ENCODE data around the gene COQ10A.

COQ10A gene

GRCh38 chr12:56236985-56237384 is 29.8 kb upstream of the COQ10A start:
- no peak overlapping the region for H3K4me2 ChIP-seq (ENCODE audit: low read length)
- no peaks in the 10 kb centered on the region for H3F3A ChIP-seq (ENCODE audit: insufficient read depth, low read length)
- no peaks in the 10 kb centered on the region for H3K9me3 ChIP-seq (ENCODE audit: low read length)
- TF ChIP-seq EZH2 (IDR thresholded peaks at IDR 0.05; ENCODE audit: borderline replicate concordance, low read length) (no peak), CTCF (IDR thresholded peaks at IDR 0.05; ENCODE audit: low read length) (no peak)
- no peaks in the 10 kb centered on the region for H3K27me3 ChIP-seq (ENCODE audit: insufficient read depth, low read length)
- H2AFZ ChIP-seq (ENCODE audit: low read length), result no peak overlapping the region
- peaks cover 25% of the 10 kb centered on the region for H3K36me3 ChIP-seq (ENCODE audit: insufficient read depth, low read length)
- no peak overlapping the region for H3K9ac ChIP-seq (ENCODE audit: low read length)
- H4K20me1 ChIP-seq (ENCODE audit: insufficient read depth, low read length), result no peaks in the 10 kb centered on the region
- H3K4me1 ChIP-seq (ENCODE audit: insufficient read depth, low read length, severe bottlenecking), result no peaks in the 10 kb centered on the region
- no peaks in the 10 kb centered on the region for H3K79me2 ChIP-seq (ENCODE audit: insufficient read depth, low read length)
- no peak overlapping the region for H3K27ac ChIP-seq (ENCODE audit: low read depth, low read length, poor library complexity, severe bottlenecking)
- H3K9me2 ChIP-seq (ENCODE audit: low read depth, low read length), result no peaks in the 10 kb centered on the region
- H3K4me3 ChIP-seq (ENCODE audit: low read depth, low read length, poor library complexity, severe bottlenecking), result no peak overlapping the region

- H3F3A ChIP-seq (ENCODE audit: insufficient read depth, low read length), result no peaks in the 10 kb centered on the region
- H2AFZ ChIP-seq (ENCODE audit: low read length), result no peak overlapping the region
- no peaks in the 10 kb centered on the region for H3K27me3 ChIP-seq (ENCODE audit: insufficient read depth, low read length)
- H4K20me1 ChIP-seq (ENCODE audit: insufficient read depth, low read length), result no peaks in the 10 kb centered on the region
- peaks cover 30% of the 10 kb centered on the region for H3K36me3 ChIP-seq (ENCODE audit: insufficient read depth, low read length)
- no peak overlapping the region for H3K27ac ChIP-seq (ENCODE audit: low read depth, low read length, poor library complexity, severe bottlenecking)
- no peaks in the 10 kb centered on the region for H3K9me2 ChIP-seq (ENCODE audit: low read depth, low read length)
- no peak overlapping the region for H3K4me3 ChIP-seq (ENCODE audit: low read depth, low read length, poor library complexity, severe bottlenecking)
- no peak for TF ChIP-seq CTCF (IDR thresholded peaks at IDR 0.05; ENCODE audit: low read length)
- no peaks in the 10 kb centered on the region for H3K9me3 ChIP-seq (ENCODE audit: low read length)
- H3K4me2 ChIP-seq (ENCODE audit: low read length), result no peak overlapping the region
- H3K79me2 ChIP-seq (ENCODE audit: insufficient read depth, low read length), result no peaks in the 10 kb centered on the region
- H3K9ac ChIP-seq (ENCODE audit: low read length), result no peak overlapping the region
- H3K4me1 ChIP-seq (ENCODE audit: insufficient read depth, low read length, severe bottlenecking), result peaks cover 3% of the 10 kb centered on the region
Measured at GRCh38 chr12:56237552-56237951, 29.2 kb upstream of the COQ10A start.

- Histone ChIP-seq H3K9ac (ENCODE audit: low read length) (no peak overlapping the region), H3K27ac (ENCODE audit: low read depth, low read length, poor library complexity, severe bottlenecking) (no peak overlapping the region), H3K27me3 (ENCODE audit: insufficient read depth, low read length) (no peaks in the 10 kb centered on the region), H2AFZ (ENCODE audit: low read length) (no peak overlapping the region), H3K9me2 (ENCODE audit: low read depth, low read length) (no peaks in the 10 kb centered on the region), H3K36me3 (ENCODE audit: insufficient read depth, low read length) (peaks cover 68% of the 10 kb centered on the region), H4K20me1 (ENCODE audit: insufficient read depth, low read length) (no peaks in the 10 kb centered on the region), H3K4me2 (ENCODE audit: low read length) (no peak overlapping the region), H3K79me2 (ENCODE audit: insufficient read depth, low read length) (no peaks in the 10 kb centered on the region), H3F3A (ENCODE audit: insufficient read depth, low read length) (no peaks in the 10 kb centered on the region), H3K4me1 (ENCODE audit: insufficient read depth, low read length, severe bottlenecking) (peaks cover 6% of the 10 kb centered on the region), H3K4me3 (ENCODE audit: low read depth, low read length, poor library complexity, severe bottlenecking) (no peak overlapping the region), H3K9me3 (ENCODE audit: low read length) (no peaks in the 10 kb centered on the region)
- TF ChIP-seq EZH2 (IDR thresholded peaks at IDR 0.05; ENCODE audit: borderline replicate concordance, low read length) (no peak), CTCF (IDR thresholded peaks at IDR 0.05; ENCODE audit: low read length) (no peak)
Measured at GRCh38 chr12:56241424-56242303, 25.1 kb upstream of the COQ10A start.

Measured in OCI-LY1 (cell line).